Glutamatergic neuron (in vitro differentiated cells): Measurements from ENCODE around the gene ZCCHC4. TPM values are rescaled to one million over a fixed set of nuclear protein-coding genes. Genes with fewer than 3 reads are reported as not detected.
A peak's percentile ranks its signal among the peaks of the same experiment; 100 is the strongest.

Source experiments
- DNase-seq: peaks from one replicate; pipeline ENCODE4 v3.0.0; 2022
- H3K27ac Mint-ChIP-seq: one replicate; pipeline ENCODE4 v1.8.0; 2020; ENCODE audit warnings: mild to moderate bottlenecking, mixed read lengths, inconsistent platforms; ENCODE audit not compliant: unreplicated experiment
- H3K27me3 Mint-ChIP-seq: one replicate; pipeline ENCODE4 v1.8.0; 2020; ENCODE audit warnings: mild to moderate bottlenecking, moderate library complexity, mixed read lengths, inconsistent platforms; ENCODE audit not compliant: unreplicated experiment
- H3K36me3 Mint-ChIP-seq: one replicate; pipeline ENCODE4 v1.8.0; 2020; ENCODE audit warnings: mild to moderate bottlenecking, mixed read lengths, inconsistent platforms; ENCODE audit not compliant: unreplicated experiment
- H3K4me1 Mint-ChIP-seq: one replicate; pipeline ENCODE4 v1.8.0; 2020; ENCODE audit warnings: mild to moderate bottlenecking, low read depth, mixed read lengths, inconsistent platforms; ENCODE audit not compliant: unreplicated experiment
- H3K4me3 Mint-ChIP-seq: one replicate; pipeline ENCODE4 v1.8.0; 2020; ENCODE audit warnings: mild to moderate bottlenecking, mixed read lengths, inconsistent platforms; ENCODE audit not compliant: unreplicated experiment
- H3K9me3 Mint-ChIP-seq: one replicate; pipeline ENCODE4 v1.8.0; 2020; ENCODE audit warnings: mild to moderate bottlenecking, moderate library complexity, mixed read lengths, inconsistent platforms; ENCODE audit not compliant: unreplicated experiment
- CTCF ChIP-seq: fragments of 200-600 bp; sonication (generic); IDR thresholded peaks from one replicate; pipeline ENCODE4 v1.5.0; 2021; ENCODE audit not compliant: partially characterized antibody, unreplicated experiment
- total RNA-seq: library from RNA; stranded (reverse); fragmentation: NEBNext Ultra II Directional; extraction: Animal tissue kit (Norgen Biotek cat#: 25700); gene quantifications from one replicate; pipeline ENCODE4 v1.2.1, GENCODE V29; 2021; ENCODE audit not compliant: unreplicated experiment

Gene ZCCHC4
- total RNA-seq, 1 donor from 2014 or later: 7.4 TPM

- Mint-ChIP-seq H3K4me1 (peaks cover 4% of the 10 kb centered on the region), H3K36me3 (peaks cover 7% of the 10 kb centered on the region), H3K27ac (no peak overlapping the region), H3K27me3 (peaks cover 5% of the 10 kb centered on the region), H3K4me3 (no peak overlapping the region), H3K9me3 (no peaks in the 10 kb centered on the region)
- no peak for TF ChIP-seq CTCF
- DNase-seq: no peak
Observed at GRCh38 chr4:25358515-25359275, 46.1 kb downstream of the ZCCHC4 start.

- Mint-ChIP-seq H3K4me3 (no peak overlapping the region), H3K27me3 (peaks cover 3% of the 10 kb centered on the region), H3K36me3 (peaks cover 7% of the 10 kb centered on the region), H3K4me1 (peaks cover 4% of the 10 kb centered on the region), H3K9me3 (no peaks in the 10 kb centered on the region), H3K27ac (no peak overlapping the region)
- TF ChIP-seq CTCF: no peak
- no peak for DNase-seq
Observed at GRCh38 chr4:25361253-25361652, 48.7 kb downstream of the ZCCHC4 start.

GRCh38 chr4:25367004-25367621 is 54.5 kb downstream of the ZCCHC4 start:
- Mint-ChIP-seq H3K4me1 (no peaks in the 10 kb centered on the region), H3K9me3 (no peaks in the 10 kb centered on the region), H3K4me3 (no peak overlapping the region), H3K27ac (no peak overlapping the region), H3K27me3 (no peaks in the 10 kb centered on the region), H3K36me3 (no peaks in the 10 kb centered on the region)
- no peak for DNase-seq
- TF ChIP-seq CTCF: peak; percentile 80

- no peaks in the 10 kb centered on the region for H3K4me1 Mint-ChIP-seq
- DNase-seq: no peak
- H3K27me3 Mint-ChIP-seq: no peaks in the 10 kb centered on the region
- no peaks in the 10 kb centered on the region for H3K36me3 Mint-ChIP-seq
- TF ChIP-seq CTCF: no peak
- no peak overlapping the region for H3K27ac Mint-ChIP-seq
- H3K9me3 Mint-ChIP-seq: no peaks in the 10 kb centered on the region
- H3K4me3 Mint-ChIP-seq: no peak overlapping the region
Observed at GRCh38 chr4:25367877-25368276, 55.3 kb downstream of the ZCCHC4 start.

- TF ChIP-seq CTCF: no peak
- no peak for DNase-seq
- no peaks in the 10 kb centered on the region for H3K4me1 Mint-ChIP-seq
- H3K4me3 Mint-ChIP-seq: no peak overlapping the region
- H3K9me3 Mint-ChIP-seq: no peaks in the 10 kb centered on the region
- H3K36me3 Mint-ChIP-seq: no peaks in the 10 kb centered on the region
- H3K27me3 Mint-ChIP-seq: no peaks in the 10 kb centered on the region
- H3K27ac Mint-ChIP-seq: no peak overlapping the region
Observed at GRCh38 chr4:25368315-25368714, 55.7 kb downstream of the ZCCHC4 start.
